Lower leg skin (tissue), 4 donors: Measurements from ENCODE around the gene SECTM1. TPM values are rescaled to one million over a fixed set of nuclear protein-coding genes. Genes with fewer than 3 reads are reported as not detected.
"Not testable (repeated sequence)": the region's sequence is repeated elsewhere in the genome, so short reads cannot be mapped to it uniquely, and the experiment has no call there.

ENCODE experiments used
- DNase-seq, 2 donors: peaks; one replicate each; pipeline ENCODE4 v3.0.0-alpha.2; 2019; ENCODE audit warnings: low spot score in 2 of 2
- H3K4me3 ChIP-seq: fragments of 200-600 bp; sonication (generic); 2 replicates; pipeline ENCODE4 v1.5.1; 2017; ENCODE audit warnings: mild to moderate bottlenecking, low read depth; ENCODE audit not compliant: poor library complexity, severe bottlenecking
- CTCF ChIP-seq, 3 donors: fragments of 450-650 bp; IDR thresholded peaks; one replicate each; pipeline ENCODE4 v1.5.1; 2016; ENCODE audit warnings: antibody characterized with exemption in 3 of 3, mild to moderate bottlenecking in 3 of 3, moderate library complexity in 2 of 3
- POLR2A ChIP-seq, 2 donors: fragments of 450-650 bp; IDR thresholded peaks; one replicate each; pipeline ENCODE4 v1.6.1; 2016 to 2017; ENCODE audit warnings: antibody characterized with exemption in 2 of 2, mild to moderate bottlenecking in 1 of 2, moderate library complexity in 1 of 2
- WGBS, 2 donors: methylation state at CpG; one replicate each; pipeline ENCODE4 v1.1.5; 2018; 5-methylcytosine and 5-hydroxymethylcytosine counted together
- intact Hi-C: fragments of 100-400 bp; cut with DNase I; formaldehyde crosslinking; loops from one replicate; pipeline ENCODE4 v1.15.0; 2023; ENCODE audit warnings: low total_unique reads
- total RNA-seq, 4 donors: library from RNA; depleted of rRNA; stranded (reverse); fragments of >200 nt; gene quantifications; one replicate each; pipeline ENCODE4 v1.1.0, GENCODE V29; 2016

The SECTM1 gene
- total RNA-seq, 4 donors from 2014 or later = 12.4 to 16.3 (median 14.5) TPM

DNA sequence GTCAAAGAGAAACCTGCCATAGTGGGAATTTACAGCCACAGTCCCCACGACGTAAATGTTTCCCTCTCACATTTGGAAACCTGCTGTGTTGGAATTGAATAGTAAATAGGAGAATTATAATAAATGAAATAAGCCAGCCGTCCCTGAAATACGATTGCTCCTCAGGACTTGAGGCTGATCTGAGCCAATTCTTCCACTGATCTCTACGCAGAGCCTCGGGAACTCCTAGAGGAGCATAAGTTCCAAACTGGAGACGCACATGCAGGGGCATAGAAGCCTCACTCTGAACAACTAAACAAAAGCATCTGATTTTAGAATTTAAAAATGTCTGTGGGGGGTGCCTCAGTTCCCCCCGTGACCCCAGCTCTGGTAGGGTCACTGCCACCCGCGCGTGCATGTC is 15.3 kb upstream of the SECTM1 start:
- intact Hi-C loops = no loop called here
- H3K4me3 ChIP-seq = no peak overlapping the region
- no peak for DNase-seq
- 41 to 57% methylated on average over 11 of the region's 11 CpGs for WGBS, 2 donors
- TF ChIP-seq CTCF (IDR thresholded peaks at IDR 0.05) (no peak), POLR2A (IDR thresholded peaks at IDR 0.05) (no peak)

DNA sequence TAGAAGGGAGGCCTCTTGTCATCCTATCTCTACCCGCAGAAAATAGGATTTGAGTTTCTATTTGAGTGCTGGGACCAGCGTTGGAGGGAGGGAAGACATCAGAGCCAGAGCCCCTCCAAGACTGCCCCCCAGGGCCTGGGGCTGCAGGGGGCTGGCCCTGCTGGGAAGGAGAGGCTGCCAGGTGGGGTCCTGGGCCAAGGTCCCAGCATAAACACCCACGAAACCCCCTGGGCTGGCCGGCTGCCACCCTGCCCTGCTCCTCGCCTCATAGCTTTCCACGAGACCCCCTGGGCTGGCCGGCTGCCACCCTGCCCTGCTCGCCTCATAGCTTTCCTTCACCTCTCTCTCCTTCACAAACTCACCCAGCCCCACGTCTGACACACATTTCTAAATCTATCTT is 14.9 kb upstream of the SECTM1 start:
- intact Hi-C loops = no loop called here
- DNase-seq = no peak
- H3K4me3 ChIP-seq = no peak overlapping the region
- TF ChIP-seq POLR2A (IDR thresholded peaks at IDR 0.05) (no peak), CTCF (IDR thresholded peaks at IDR 0.05) (no peak)
- WGBS, 2 donors = 63 to 73% methylated on average over 9 of the region's 9 CpGs

GRCh38 chr17:82347994-82348393 is 14.4 kb upstream of the SECTM1 start:
- WGBS, 2 donors = 82 to 85% methylated on average over 11 of the region's 11 CpGs
- DNase-seq, intact Hi-C loops, H3K4me3 ChIP-seq: not testable (repeated sequence)

GRCh38 chr17:82346342-82347300 is 13.1 kb upstream of the SECTM1 start:
- H3K4me3 ChIP-seq = no peak overlapping the region
- no peak for DNase-seq
- TF ChIP-seq CTCF (IDR thresholded peaks at IDR 0.05) (peak in 1 of 3 donors; percentile 73), POLR2A (IDR thresholded peaks at IDR 0.05) (no peak)
- WGBS, 2 donors = 76 to 79% methylated on average over 27 of the region's 28 CpGs
- intact Hi-C loops = no loop called here

- intact Hi-C loops = no loop called here
- TF ChIP-seq CTCF (IDR thresholded peaks at IDR 0.05) (no peak), POLR2A (IDR thresholded peaks at IDR 0.05) (no peak)
- no peak for DNase-seq
- WGBS, 2 donors = 88 to 93% methylated on average over 42 of the region's 42 CpGs
- no peak overlapping the region for H3K4me3 ChIP-seq
Observed at GRCh38 chr17:82345151-82345976, 11.8 kb upstream of the SECTM1 start.
